GM18867 (cell line): ENCODE measurements around the gene MIA2.
"Not testable (repeated sequence)": the region's sequence is repeated elsewhere in the genome, so short reads cannot be mapped to it uniquely, and the experiment has no call there.

Experiments
- ATAC-seq: cut with Tn5 transposase; IDR thresholded peaks from one replicate; pipeline ENCODE4 v1.9.1; 2021; ENCODE audit warnings: mild to moderate bottlenecking, moderate library complexity; ENCODE audit not compliant: unreplicated experiment

MIA2 gene, protein sequence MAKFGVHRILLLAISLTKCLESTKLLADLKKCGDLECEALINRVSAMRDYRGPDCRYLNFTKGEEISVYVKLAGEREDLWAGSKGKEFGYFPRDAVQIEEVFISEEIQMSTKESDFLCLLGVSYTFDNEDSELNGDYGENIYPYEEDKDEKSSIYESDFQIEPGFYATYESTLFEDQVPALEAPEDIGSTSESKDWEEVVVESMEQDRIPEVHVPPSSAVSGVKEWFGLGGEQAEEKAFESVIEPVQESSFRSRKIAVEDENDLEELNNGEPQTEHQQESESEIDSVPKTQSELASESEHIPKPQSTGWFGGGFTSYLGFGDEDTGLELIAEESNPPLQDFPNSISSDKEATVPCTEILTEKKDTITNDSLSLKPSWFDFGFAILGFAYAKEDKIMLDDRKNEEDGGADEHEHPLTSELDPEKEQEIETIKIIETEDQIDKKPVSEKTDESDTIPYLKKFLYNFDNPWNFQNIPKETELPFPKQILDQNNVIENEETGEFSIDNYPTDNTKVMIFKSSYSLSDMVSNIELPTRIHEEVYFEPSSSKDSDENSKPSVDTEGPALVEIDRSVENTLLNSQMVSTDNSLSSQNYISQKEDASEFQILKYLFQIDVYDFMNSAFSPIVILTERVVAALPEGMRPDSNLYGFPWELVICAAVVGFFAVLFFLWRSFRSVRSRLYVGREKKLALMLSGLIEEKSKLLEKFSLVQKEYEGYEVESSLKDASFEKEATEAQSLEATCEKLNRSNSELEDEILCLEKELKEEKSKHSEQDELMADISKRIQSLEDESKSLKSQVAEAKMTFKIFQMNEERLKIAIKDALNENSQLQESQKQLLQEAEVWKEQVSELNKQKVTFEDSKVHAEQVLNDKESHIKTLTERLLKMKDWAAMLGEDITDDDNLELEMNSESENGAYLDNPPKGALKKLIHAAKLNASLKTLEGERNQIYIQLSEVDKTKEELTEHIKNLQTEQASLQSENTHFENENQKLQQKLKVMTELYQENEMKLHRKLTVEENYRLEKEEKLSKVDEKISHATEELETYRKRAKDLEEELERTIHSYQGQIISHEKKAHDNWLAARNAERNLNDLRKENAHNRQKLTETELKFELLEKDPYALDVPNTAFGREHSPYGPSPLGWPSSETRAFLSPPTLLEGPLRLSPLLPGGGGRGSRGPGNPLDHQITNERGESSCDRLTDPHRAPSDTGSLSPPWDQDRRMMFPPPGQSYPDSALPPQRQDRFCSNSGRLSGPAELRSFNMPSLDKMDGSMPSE (N-terminal part only)

DNA sequence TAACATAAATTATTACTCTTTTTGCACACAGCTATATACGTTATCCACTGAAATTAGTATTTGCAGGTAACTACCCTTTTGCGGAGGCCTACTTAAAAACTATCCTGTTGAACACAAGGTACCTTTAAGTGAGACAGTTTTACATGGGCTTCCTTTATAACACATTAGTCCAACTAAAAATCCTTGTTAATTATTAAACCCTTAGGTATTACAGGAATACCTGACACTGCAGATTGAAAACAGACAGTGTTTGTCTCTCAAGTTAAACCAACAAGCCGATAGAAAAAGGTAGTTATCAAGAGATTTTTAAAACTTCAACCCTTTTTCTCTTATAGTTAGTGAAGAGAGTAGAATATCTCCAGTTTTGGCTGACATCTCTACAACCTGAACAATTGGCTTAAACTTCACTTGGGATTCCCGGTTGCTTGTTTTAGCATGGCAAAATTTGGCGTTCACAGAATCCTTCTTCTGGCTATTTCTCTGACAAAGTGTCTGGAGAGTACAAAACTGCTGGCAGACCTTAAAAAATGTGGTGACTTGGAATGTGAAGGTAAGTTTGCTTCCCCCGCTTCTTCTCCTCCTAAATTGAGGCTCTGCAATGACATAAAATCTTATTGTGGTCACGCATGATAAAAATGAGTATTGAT lies at the start of gene MIA2:
Gene MIA2, plus strand, starts transcription at position 236 of the 647 bp plus-strand sequence. Its CDS starts 200 bp downstream, at position 436.
- no peak for ATAC-seq

DNA sequence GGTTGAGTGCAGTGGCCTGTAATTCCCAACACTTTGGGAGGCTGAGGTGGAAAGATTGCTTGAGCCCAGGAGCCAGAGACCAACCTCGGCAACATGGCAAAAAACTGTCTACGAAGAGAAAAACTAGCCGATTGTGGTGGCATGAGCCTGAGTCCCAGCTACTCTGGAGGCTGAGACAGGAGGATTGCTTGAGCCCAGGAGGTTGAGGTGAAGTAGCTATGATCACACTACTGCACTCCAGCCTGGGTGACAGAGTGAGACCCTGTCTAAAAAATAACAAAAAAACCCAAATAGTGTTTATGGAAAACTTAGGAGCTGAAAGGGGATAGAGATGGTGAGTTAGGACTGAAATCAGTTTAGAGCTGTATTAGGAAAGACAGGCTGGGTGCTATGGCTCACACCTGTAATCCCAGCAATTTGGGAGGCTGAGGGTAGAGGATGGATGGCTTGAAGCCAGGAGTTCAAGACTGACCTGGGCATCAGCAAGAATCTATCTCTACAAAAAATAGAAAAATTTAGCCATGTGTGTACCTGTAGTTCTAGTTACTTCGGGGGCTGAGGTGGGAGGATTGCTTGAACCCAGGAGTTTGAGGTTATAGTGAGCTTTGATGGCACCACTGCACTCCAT lies 49.0 kb upstream of the MIA2 start:
- ATAC-seq, result no peak

DNA sequence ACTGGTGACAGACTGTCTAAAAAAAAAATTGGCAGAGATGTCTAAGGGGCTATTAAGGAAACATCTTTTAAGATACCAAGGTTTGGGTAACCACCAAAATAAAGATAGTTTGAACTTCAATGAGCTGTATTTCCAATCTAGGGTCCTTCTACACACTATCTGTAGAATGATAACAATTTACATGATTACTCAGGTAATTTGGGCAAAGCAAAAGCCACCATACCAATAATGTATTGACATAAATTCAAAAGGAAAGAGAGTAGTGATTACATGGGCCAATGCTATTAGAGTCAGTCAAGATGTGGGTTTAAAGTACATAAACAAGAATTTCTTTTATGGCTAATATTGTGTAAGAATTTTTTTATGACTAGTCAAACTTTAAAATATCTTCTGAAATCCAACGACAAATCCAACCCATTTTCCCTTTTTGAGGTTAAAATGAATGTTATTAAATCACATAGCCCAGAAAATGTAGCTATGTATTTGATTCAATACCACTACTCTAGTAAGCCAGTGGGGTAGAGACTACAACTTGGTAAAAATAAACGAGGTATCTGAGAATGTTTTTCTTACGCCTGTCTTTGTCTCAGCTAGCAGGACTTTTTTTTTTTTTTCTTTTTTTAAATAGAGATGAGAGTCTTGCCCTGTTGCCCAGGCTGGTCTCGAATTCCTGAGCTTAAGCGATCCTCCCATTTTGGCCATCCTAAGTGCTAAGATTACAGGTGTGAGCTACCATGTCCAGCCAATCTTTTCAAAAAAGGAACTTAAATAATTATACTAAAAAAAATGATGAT lies 48.3 kb upstream of the MIA2 start:
- no peak for ATAC-seq

DNA sequence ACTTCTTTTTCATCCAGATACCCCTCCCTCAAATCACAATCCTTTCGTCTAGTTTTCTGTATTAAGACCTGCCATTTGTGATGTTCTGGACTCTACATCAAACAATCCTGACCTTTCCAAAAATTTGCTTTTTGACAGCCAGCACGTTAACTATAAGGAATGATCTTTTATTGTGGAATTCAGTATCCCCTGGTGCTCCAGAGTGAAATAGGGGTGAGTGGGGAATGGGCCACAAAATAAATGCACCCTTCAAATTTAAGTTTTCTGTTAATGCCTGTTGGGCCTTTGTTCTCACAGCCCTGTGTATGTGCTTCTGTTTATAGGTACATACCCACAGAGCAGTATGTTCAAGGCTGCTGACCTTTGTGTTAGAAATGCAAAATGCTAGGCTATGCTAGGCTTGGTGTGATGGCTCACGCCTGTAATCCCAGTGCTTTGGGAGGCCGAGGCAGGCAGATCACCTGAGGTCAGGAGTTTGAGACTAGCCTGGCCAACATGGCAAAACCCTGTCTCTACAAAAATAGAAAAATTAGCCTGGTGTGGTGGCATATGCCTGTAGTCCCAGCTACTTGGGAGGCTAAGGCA lies 46.7 kb upstream of the MIA2 start:
- ATAC-seq, result no peak

DNA sequence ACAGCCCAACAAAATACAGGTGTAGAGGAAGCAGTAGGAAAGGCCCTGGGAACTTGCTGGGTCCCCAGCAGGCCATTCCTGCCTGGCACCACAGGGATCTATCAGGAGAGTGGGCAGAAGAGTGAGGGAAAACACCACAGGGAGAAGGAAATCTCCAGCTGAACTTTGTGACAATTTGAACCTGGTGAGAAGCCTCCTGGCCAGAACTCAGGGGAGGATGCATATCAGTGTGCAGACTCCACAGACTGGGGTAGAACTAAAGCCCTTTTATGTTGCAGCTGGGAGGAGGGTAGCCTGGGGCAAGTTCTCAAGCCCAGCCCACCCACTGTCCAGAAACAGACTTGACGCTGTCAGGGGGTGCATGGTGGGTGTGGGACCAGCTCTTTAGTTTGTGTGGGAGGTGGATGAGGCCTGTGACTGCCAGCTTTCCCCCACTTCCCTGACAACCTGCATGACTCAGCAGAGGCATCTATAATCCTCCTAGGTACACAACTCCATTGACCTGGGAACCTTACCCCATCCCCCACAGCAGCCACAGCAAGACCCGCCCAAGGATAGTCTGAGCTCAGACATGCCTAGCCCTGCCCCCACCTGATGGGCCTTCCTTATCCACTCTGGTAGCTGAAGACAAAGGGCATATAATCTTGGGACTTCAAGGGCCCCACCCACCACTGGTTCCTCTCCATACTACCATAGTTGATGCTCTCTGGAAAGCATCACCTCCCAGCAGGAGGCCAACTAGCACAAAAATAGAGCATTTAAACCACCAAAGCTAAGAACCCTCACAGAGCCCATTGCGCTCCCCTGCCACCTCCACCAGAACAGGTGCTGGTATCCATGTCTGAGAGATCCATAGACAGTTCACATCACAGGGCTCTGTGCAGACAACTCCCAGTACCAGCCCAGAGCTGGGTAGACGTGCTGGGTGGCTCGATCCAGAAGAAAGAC lies 29.8 kb upstream of the MIA2 start:
- no peak for ATAC-seq

DNA sequence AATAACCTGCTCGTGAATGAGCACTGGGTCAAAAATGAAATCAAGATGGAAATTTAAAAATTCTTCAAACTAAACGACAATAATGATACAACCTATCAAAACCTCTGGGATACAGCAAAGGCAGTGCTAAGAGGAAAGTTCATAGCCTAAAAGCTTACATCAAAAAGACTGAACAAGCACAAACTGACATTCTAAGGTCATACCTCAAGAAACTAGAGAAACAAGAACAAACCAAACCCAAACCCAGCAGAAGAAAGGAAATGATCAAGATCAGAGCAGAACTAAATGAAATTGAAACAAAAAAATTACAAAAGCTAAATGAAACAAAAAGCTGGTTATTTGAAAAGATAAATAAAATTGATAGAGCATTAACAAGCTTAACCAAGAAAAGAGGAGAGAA lies 26.3 kb upstream of the MIA2 start:
- not testable (repeated sequence) for ATAC-seq

DNA sequence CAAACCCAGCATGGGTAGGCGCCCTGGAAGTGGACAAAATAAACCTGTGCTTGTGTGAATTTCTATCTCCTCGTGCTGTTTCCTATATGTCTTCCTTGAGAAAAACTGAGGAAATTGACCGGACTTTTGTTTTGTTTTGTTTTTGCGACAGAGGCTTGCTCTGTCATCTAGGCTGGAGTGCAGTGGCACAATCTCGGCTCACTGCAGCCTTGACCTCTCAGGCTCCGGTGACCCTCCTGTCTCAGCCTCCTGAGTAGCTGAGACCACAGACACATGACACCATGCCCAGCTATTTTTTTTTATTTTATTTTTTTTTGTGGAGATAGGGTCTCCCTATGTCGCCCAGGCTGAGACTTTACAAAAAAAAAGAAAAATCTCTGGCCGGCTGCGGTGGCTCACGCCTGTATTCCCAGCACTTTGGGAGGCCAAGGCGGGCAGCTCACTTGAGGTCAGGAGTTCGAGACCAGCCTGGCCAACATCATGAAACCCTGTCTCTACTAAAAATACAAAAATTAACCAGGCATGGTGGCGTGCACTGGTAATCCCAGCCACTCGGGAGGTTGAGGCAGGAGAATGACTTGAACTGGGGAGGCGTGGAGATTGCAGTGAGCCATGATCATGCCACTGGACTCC lies 22.5 kb upstream of the MIA2 start:
- ATAC-seq, result no peak

DNA sequence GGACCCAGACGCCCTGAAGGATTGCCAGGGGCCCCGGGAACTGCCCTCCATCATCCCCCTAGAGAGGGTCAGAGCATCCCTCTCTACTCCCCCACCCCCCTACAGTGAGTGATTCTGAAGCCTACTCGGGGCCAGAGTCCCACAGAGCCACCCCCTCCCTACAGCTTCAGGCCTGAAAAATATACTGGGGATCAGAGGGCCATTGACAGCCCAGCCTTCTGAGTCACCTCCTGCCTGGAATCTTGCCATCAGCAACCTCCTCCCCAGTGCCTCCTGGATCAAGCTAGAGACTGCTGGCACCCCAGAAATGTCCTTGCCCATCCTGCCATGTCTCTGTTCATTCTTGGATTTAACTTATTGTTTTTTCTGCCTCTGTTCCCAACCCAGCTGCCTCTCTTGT lies 21.7 kb upstream of the MIA2 start:
- no peak for ATAC-seq

DNA sequence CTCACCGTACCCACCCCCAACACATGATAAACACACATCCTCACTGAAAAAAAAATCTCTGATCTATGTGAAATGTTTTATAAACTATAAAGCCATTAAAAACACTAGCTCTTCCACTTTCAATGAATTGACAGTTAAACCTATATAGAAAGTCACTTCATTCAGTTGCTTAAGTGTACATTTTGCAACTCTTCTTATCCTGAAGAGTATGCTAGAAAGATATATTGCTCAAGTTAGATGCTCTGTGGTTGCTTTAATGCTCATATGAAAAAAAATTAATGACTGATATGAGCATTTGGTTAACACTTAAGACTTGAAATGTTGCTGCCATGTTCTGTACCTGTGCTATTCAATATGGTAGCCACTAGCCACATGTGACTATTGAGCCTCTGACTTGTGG lies 21.0 kb upstream of the MIA2 start:
- no peak for ATAC-seq

DNA sequence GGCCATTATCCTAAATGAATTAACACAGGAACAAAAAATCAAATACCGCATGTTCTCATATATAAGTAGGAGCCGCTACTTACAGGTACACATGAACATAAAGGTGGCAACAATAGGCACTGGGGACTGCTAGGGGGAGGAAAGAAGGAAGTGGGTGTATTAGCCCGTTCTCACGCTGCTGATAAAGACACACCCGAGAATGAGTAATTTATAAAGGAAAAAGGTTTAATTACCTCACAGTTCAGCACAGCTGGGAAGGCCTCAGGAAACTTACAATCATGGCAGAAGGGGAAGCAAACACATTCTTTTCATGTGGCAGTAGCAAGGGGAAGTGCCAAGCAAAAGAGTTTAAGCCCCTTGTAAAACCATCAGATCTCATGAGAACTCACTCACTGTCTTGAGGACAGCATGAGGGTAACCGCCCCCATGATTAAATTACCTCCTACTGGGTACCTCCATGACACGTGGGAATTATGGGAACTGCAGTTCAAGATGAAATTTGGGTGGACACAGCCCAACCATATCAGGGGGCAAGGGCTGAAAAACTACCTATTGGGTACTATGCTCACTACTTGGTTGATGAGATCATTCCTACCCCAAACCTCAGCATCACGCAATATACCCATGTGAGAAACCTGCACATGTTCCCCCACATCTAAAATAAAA lies 16.4 kb upstream of the MIA2 start:
- ATAC-seq, result no peak

DNA sequence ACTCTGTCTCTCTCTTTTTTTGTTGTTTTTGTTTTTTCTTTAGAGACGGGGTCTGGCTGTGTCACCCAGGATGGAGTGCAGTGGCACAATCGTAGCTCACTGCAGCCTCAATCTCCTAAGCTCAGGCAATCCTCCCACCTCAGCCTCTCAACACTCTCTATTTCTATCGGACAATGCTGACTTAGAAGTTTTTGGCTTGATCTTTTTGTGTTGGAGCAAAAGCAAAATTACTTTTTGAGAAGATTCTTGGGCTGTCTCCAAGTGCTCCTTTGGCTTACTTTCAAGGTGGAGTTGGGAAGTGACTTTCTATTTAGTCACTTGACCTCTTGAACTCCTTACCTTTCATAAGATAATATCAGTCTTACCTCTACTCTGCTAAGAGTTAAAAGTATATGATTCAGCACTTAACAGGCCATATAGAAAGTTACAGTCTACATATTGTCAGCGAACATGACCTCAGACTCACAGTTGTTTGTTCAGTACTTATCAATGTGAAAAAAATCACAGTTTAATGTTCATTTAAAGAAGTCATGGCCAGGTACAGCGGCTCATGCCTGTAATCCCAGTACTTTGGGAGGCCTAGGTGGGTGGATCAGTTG lies 15.4 kb upstream of the MIA2 start:
- no peak for ATAC-seq

DNA sequence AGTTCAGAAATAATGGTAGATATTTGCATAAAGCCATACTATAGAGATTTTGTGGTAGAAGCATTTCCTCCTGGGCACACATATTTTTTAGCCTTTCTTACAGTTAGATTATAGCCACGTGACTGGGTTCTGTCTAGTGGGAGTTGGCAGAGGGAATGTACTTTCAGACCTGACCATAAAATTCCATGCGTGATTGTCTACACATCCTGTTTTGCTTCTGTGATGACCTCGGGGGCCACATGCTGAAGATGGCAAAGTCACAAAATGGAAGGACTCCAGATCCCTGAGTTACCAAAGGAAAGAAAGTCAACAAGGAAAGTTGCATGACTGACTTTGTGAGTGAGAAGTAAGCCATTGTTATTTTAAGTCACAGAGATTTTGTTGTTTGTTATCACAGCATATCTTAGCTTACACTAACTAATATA lies 14.6 kb upstream of the MIA2 start:
- ATAC-seq, result no peak

DNA sequence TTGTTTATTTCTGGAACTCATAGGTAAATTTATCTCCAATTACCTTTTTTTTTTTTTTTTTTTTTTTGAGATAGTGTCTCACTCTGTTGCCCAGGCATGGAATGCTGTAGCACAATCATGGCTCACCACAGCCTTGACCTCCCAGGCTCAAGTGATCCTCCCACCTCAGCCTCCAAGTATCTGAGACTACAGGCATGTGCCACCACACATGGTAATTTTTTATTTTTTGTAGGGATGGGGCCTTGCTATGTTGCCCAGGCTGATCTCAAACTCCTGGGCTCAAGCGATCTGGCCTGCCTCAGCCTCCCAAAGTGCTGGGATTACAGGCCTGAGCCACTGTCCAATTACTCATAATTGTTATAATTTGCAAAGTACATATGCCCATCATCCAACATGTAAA lies 13.2 kb upstream of the MIA2 start:
- ATAC-seq, result not testable (repeated sequence)

DNA sequence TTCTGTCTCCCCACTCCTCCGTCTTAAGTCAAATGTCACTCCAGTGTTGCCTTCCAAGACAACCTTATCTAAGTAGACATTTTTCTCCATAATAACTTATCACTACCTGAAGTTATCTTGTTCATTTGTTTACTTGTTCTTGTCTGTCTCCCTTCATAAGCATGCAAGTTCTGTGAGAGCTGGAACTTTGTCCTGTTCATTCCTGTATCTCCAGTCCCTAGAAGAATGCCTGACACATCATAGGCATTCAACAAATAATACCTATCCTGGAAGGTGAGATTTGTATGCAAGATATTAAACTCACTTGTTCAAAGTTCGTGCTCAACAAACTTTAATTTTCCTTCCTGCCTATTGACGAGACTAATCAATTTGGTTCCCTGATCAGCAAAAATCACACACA lies 5.7 kb upstream of the MIA2 start:
- ATAC-seq, result no peak

DNA sequence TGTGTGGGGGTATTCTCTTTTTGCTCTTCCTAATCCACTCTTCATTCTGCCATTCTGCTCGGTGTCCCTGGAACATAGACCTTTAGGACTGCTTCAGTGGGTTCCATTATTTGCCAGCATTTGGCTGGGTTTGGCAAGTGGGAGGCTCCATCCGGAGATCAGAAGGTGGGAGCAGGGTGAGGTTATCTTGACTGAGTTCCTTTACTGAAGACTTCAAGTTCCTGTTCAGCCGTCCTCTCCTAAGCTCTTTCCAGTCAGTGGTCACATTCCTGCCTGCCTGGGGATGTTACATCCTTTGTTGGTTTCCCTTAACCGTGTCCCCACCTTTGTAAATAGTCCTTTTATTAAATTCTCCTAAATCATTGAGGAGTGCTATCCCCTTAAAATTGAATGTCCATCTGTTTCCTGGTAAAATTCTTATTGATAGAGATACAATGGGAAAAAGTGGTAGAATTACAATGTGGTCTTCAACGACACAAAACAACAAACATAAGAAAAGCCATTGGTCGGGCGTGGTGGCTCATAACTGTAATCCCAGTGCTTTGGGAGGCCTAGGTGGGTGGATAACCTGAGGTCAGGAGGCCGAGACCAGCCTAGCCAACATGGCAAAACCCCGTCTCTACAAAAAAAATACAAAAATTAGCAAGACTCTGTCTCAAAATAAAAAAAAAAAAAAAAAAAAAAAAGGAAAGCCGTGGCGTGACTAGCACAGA lies 5.0 kb upstream of the MIA2 start:
- no peak for ATAC-seq

DNA sequence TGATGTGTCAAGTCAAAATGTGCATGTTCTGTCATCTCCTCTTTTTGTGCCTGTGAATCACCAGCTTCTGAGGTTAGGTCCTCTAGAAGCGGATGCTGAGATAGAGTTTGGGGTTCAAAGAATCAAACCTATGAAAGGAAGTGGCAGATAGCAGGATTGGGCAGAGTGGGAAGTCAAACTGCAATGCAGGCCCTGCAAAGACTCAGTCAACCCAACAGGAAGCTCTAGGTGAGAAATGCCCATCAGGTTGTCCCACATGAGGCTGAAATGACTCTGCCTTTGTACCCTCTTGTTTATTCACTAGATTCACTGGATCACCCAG lies 4.5 kb upstream of the MIA2 start:
- peak; percentile 58 for ATAC-seq
